HCT116 (cell line): ENCODE results near the gene MED9.

ENCODE experiments used
- JUND ChIP-seq: IDR thresholded peaks from 2 replicates; pipeline ENCODE4 v1.6.1; 2012
- ZNF274 ChIP-seq: fragments of 200-500 bp; sonication (Bioruptor generic); IDR thresholded peaks from 2 replicates; pipeline ENCODE4 v1.6.1; 2014; ENCODE audit warnings: mild to moderate bottlenecking, low read depth, low read length, inconsistent platforms
- TF ChIP-seq, protein P1 (sequence below), 3 experiments: fragments of 200-600 bp in 1 of 3; sonication (generic) in 1 of 3; IDR thresholded peaks in 2 of 3; conservative IDR thresholded peaks in 1 of 3; 2 replicates each; pipeline ENCODE4 v1.5.1; 2012 to 2017; ENCODE audit warnings: low read depth in 2 of 3, low read length in 2 of 3, antibody characterized with exemption in 1 of 3, borderline replicate concordance in 1 of 3, control low read depth in 1 of 3, mild to moderate bottlenecking in 1 of 3, mixed read lengths in 1 of 3, mixed run types in 1 of 3, moderate library complexity in 1 of 3; ENCODE audit not compliant: insufficient read depth in 1 of 3

DNA sequence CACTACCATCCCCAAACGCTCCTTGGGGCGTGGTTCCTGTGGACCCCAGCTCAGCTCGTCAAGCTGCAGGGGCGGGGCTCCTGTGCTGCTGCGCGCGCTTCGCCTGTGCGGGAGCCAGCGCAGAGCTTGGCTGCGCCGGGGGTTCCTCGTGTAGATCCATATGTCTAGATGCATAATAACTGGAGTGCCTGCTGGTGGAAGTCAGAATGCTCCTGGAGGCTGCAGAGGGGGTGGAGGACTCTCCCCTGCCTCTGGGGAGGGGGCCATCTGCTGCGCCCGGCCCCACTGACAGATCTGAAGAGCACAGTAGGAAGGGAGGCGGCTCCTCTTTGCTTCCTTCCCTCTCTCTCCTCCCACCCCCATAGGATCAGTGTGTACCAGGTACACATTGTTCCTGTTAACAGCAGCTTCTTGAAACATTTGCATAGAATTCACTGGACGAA is 14.8 kb downstream of the MED9 start:
- TF ChIP-seq ZNF274 = no peak
- TF ChIP-seq JUND = no peak
- TF ChIP-seq, protein P1, sequence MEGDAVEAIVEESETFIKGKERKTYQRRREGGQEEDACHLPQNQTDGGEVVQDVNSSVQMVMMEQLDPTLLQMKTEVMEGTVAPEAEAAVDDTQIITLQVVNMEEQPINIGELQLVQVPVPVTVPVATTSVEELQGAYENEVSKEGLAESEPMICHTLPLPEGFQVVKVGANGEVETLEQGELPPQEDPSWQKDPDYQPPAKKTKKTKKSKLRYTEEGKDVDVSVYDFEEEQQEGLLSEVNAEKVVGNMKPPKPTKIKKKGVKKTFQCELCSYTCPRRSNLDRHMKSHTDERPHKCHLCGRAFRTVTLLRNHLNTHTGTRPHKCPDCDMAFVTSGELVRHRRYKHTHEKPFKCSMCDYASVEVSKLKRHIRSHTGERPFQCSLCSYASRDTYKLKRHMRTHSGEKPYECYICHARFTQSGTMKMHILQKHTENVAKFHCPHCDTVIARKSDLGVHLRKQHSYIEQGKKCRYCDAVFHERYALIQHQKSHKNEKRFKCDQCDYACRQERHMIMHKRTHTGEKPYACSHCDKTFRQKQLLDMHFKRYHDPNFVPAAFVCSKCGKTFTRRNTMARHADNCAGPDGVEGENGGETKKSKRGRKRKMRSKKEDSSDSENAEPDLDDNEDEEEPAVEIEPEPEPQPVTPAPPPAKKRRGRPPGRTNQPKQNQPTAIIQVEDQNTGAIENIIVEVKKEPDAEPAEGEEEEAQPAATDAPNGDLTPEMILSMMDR (IDR thresholded peaks at IDR 0.05 in 2 of 3, conservative IDR thresholded peaks at IDR 0.05 in 1 of 3; ENCODE audit: borderline replicate concordance in 1 of 3, insufficient read depth in 1 of 3, low read depth in 2 of 3, low read length in 2 of 3) = no peak
